ENCODE measurements around the gene MCRIP1. TPM values are rescaled to one million over a fixed set of nuclear protein-coding genes. Genes with fewer than 3 reads are reported as not detected.

Gene MCRIP1
- total RNA-seq, 1 experiment from 2014 or later, result 38.5 TPM

GRCh38 chr17:81829858-81830257 lies 3.2 kb downstream of the MCRIP1 start:
- no peak for TF ChIP-seq CTCF (IDR thresholded peaks at IDR 0.05; ENCODE audit: unreplicated experiment)
- Mint-ChIP-seq H3K36me3 (ENCODE audit: insufficient read depth, unreplicated experiment) (peaks cover 34% of the 10 kb centered on the region), H3K27ac (ENCODE audit: unreplicated experiment) (no peak overlapping the region), H3K4me1 (ENCODE audit: low read depth, unreplicated experiment) (peaks cover 27% of the 10 kb centered on the region), H3K27me3 (ENCODE audit: unreplicated experiment) (no peaks in the 10 kb centered on the region), H3K9me3 (ENCODE audit: low read depth, unreplicated experiment) (no peaks in the 10 kb centered on the region), H3K4me3 (ENCODE audit: low read depth, unreplicated experiment) (no peak overlapping the region)
- intact Hi-C loops (cut with micrococcal nuclease; ENCODE audit: unreplicated experiment), result no loop called here
- no TSS peak for BruUV-seq (replicated peaks)
- no peak for DNase-seq
- CTCF ChIA-PET, result no interaction called here

GRCh38 chr17:81828656-81829055 lies 4.4 kb downstream of the MCRIP1 start:
- intact Hi-C loops (cut with micrococcal nuclease; ENCODE audit: unreplicated experiment), result no loop called here
- H3K4me3 Mint-ChIP-seq (ENCODE audit: low read depth, unreplicated experiment), result no peak overlapping the region
- no peak overlapping the region for H3K27ac Mint-ChIP-seq (ENCODE audit: unreplicated experiment)
- CTCF ChIA-PET, result interaction anchor here (0.6 kb wide), 2 partner anchors 13 to 194 kb away, joined by 4 read pairs; partner anchors contain the start of genes CENPX and LRRC45
- peaks cover 29% of the 10 kb centered on the region for H3K36me3 Mint-ChIP-seq (ENCODE audit: insufficient read depth, unreplicated experiment)
- no peak for TF ChIP-seq CTCF (IDR thresholded peaks at IDR 0.05; ENCODE audit: unreplicated experiment)
- H3K27me3 Mint-ChIP-seq (ENCODE audit: unreplicated experiment), result no peaks in the 10 kb centered on the region
- H3K4me1 Mint-ChIP-seq (ENCODE audit: low read depth, unreplicated experiment), result peaks cover 27% of the 10 kb centered on the region
- no TSS peak for BruUV-seq (replicated peaks)
- no peak for DNase-seq
- H3K9me3 Mint-ChIP-seq (ENCODE audit: low read depth, unreplicated experiment), result no peaks in the 10 kb centered on the region

GRCh38 chr17:81825841-81826466 lies 7.1 kb downstream of the MCRIP1 start:
- Mint-ChIP-seq H3K27me3 (ENCODE audit: unreplicated experiment) (no peaks in the 10 kb centered on the region), H3K36me3 (ENCODE audit: insufficient read depth, unreplicated experiment) (peaks cover 7% of the 10 kb centered on the region), H3K4me1 (ENCODE audit: low read depth, unreplicated experiment) (peaks cover 17% of the 10 kb centered on the region), H3K27ac (ENCODE audit: unreplicated experiment) (no peak overlapping the region), H3K4me3 (ENCODE audit: low read depth, unreplicated experiment) (no peak overlapping the region), H3K9me3 (ENCODE audit: low read depth, unreplicated experiment) (no peaks in the 10 kb centered on the region)
- no TSS peak for BruUV-seq (replicated peaks)
- CTCF ChIA-PET, result interaction anchor here (0.5 to 1.2 kb wide), 4 partner anchors 11 to 447 kb away, joined by 3 to 4 read pairs (median 4); no protein-coding TSS in a partner anchor
- TF ChIP-seq CTCF (IDR thresholded peaks at IDR 0.05; ENCODE audit: unreplicated experiment), result no peak
- intact Hi-C loops (cut with micrococcal nuclease; ENCODE audit: unreplicated experiment), result no loop called here
- no peak for DNase-seq

- DNase-seq, result no peak
- intact Hi-C loops (cut with micrococcal nuclease; ENCODE audit: unreplicated experiment), result no loop called here
- CTCF ChIA-PET, result interaction anchor here (0.6 to 1.2 kb wide), 2 partner anchors 10 to 971 kb away, joined by 4 read pairs; no protein-coding TSS in a partner anchor
- Mint-ChIP-seq H3K27ac (ENCODE audit: unreplicated experiment) (no peak overlapping the region), H3K36me3 (ENCODE audit: insufficient read depth, unreplicated experiment) (no peaks in the 10 kb centered on the region), H3K27me3 (ENCODE audit: unreplicated experiment) (no peaks in the 10 kb centered on the region), H3K4me3 (ENCODE audit: low read depth, unreplicated experiment) (no peak overlapping the region), H3K4me1 (ENCODE audit: low read depth, unreplicated experiment) (peaks cover 17% of the 10 kb centered on the region), H3K9me3 (ENCODE audit: low read depth, unreplicated experiment) (no peaks in the 10 kb centered on the region)
- no TSS peak for BruUV-seq (replicated peaks)
- no peak for TF ChIP-seq CTCF (IDR thresholded peaks at IDR 0.05; ENCODE audit: unreplicated experiment)
Measured at GRCh38 chr17:81824595-81824994, 8.5 kb downstream of the MCRIP1 start.
